Immature natural killer cell (primary cell): ENCODE results near the gene PSKH1. TPM values are rescaled to one million over a fixed set of nuclear protein-coding genes. Genes with fewer than 3 reads are reported as not detected.

Experiments used
- DNase-seq, 3 donors: peaks; one replicate each; pipeline ENCODE4 v3.0.0; 2022; ENCODE audit warnings: mixed read lengths in 1 of 3
- H3K27ac Mint-ChIP-seq, 6 donors: one replicate each; pipeline ENCODE4 v1.8.0; 2020; ENCODE audit warnings: mixed read lengths in 6 of 6, mild to moderate bottlenecking in 5 of 6, inconsistent platforms in 4 of 6, moderate library complexity in 3 of 6
- H3K27me3 Mint-ChIP-seq, 3 donors: one replicate each; pipeline ENCODE4 v1.8.0; 2020 to 2021; ENCODE audit warnings: low read depth in 3 of 3, mild to moderate bottlenecking in 3 of 3, mixed read lengths in 3 of 3, moderate library complexity in 3 of 3, inconsistent platforms in 1 of 3
- H3K36me3 Mint-ChIP-seq, 3 donors: one replicate each; pipeline ENCODE4 v1.8.0; 2020; ENCODE audit warnings: mixed read lengths in 3 of 3, inconsistent platforms in 2 of 3, mild to moderate bottlenecking in 2 of 3
- H3K4me1 Mint-ChIP-seq, 2 donors: one replicate each; pipeline ENCODE4 v1.8.0; 2020; ENCODE audit warnings: inconsistent platforms in 2 of 2, mild to moderate bottlenecking in 2 of 2, mixed read lengths in 2 of 2, moderate library complexity in 1 of 2
- H3K4me3 Mint-ChIP-seq, 5 donors: one replicate each; pipeline ENCODE4 v1.8.0; 2020; ENCODE audit warnings: mild to moderate bottlenecking in 5 of 5, mixed read lengths in 5 of 5, inconsistent platforms in 3 of 5, moderate library complexity in 3 of 5
- H3K9me3 Mint-ChIP-seq, 6 donors: one replicate each; pipeline ENCODE4 v1.8.0; 2020; ENCODE audit warnings: mild to moderate bottlenecking in 6 of 6, mixed read lengths in 6 of 6, inconsistent platforms in 4 of 6, moderate library complexity in 3 of 6
- polyA plus RNA-seq, 3 donors: library from polyadenylated mRNA; unstranded; fragments of 300-500 nt; fragmentation: Illumina TruSeq; gene quantifications; one replicate each; pipeline ENCODE4 v1.2.3, GENCODE V29; 2021

Gene PSKH1
- polyA plus RNA-seq, 3 donors from 2014 or later = 16.4 to 40.6 (median 21.7) TPM

DNA sequence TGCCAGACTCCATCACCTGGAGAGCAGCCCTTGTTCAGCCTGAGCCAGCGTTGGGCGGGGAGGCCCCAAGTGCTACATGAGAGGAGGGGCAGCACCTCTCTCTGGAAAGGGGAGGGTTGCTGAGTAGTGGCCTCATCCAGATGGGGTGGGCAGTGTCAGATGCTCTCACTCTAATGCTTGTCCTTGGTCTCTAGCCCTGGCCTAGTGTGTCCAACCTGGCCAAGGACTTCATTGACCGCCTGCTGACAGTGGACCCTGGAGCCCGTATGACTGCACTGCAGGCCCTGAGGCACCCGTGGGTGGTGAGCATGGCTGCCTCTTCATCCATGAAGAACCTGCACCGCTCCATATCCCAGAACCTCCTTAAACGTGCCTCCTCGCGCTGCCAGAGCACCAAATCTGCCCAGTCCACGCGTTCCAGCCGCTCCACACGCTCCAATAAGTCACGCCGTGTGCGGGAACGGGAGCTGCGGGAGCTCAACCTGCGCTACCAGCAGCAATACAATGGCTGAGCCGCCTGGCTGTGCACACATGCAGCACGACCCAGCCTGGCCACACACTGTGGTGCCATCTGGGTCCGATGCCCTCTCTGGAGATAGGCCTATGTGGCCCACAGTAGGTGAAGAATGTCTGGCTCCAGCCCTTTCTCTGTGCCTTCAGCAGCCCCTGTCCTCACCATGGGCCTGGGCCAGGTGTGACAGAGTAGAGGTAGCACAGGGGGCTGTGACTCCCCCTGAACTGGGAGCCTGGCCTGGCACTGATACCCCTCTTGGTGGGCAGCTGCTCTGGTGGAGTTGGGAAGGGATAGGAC, 34.3 kb downstream of the PSKH1 start:
- Mint-ChIP-seq H3K4me3 (no peak overlapping the region), H3K27ac (peak overlapping the region in 2 of 6 donors; percentile 60 to 67), H3K9me3 (no peaks in the 10 kb centered on the region), H3K4me1 (peaks cover under 1 to 2% of the 10 kb centered on the region in 2 donors), H3K36me3 (no peaks in the 10 kb centered on the region), H3K27me3 (peaks cover 0 to 2% (median 1%) of the 10 kb centered on the region in 3 donors)
- no peak for DNase-seq

DNA sequence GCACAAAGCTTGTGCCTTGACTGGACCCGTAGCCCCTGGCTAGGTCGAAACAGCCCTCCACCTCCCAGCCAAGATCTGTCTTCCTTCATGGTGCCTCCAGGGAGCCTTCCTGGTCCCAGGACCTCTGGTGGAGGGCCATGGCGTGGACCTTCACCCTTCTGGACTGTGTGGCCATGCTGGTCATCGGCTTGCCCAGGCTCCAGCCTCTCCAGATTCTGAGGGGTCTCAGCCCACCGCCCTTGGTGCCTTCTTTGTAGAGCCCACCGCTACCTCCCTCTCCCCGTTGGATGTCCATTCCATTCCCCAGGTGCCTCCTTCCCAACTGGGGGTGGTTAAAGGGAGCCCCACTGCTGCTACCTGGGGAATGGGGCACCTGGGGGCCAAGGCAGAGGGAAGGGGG, 35.1 kb downstream of the PSKH1 start:
- no peaks in the 10 kb centered on the region for H3K36me3 Mint-ChIP-seq
- H3K4me3 Mint-ChIP-seq = peak overlapping the region in 1 of 5 donors; percentile 10
- H3K4me1 Mint-ChIP-seq = peaks cover 0 to 2% of the 10 kb centered on the region in 2 donors
- peak overlapping the region in 4 of 6 donors; percentile 29 to 67 (median 62) for H3K27ac Mint-ChIP-seq
- DNase-seq = no peak
- H3K27me3 Mint-ChIP-seq = peaks cover 0 to 2% (median 1%) of the 10 kb centered on the region in 3 donors
- H3K9me3 Mint-ChIP-seq = no peaks in the 10 kb centered on the region

DNA sequence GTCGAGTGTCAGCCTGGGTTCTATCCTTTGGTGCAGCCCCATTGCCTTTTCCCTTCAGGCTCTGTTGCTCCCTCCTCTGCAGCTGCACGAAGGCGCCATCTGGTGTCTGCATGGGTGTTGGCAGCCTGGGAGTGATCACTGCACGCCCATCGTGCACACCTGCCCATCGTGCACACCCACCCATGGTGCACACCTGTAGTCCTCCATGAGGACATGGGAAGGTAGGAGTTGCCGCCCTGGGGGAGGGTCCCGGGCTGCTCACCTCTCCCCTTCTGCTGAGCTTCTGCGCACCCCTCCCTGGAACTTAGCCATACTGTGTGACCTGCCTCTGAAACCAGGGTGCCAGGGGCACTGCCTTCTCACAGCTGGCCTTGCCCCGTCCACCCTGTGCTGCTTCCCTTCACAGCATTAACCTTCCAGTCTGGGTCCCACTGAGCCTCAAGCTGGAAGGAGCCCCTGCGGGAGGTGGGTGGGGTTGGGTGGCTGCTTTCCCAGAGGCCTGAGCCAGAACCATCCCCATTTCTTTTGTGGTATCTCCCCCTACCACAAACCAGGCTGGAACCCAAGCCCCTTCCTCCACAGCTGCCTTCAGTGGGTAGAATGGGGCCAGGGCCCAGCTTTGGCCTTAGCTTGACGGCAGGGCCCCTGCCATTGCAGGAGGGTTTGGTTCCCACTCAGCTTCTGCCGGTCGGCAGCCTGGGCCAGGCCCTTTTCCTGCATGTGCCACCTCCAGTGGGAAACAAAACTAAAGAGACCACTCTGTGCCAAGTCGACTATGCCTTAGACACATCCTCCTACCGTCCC, 35.7 kb downstream of the PSKH1 start:
- H3K4me1 Mint-ChIP-seq = peaks cover 3 to 5% of the 10 kb centered on the region in 2 donors
- peak overlapping the region in 1 of 6 donors; percentile 29 for H3K27ac Mint-ChIP-seq
- no peaks in the 10 kb centered on the region for H3K36me3 Mint-ChIP-seq
- H3K27me3 Mint-ChIP-seq = peaks cover 0 to 3% (median 1%) of the 10 kb centered on the region in 3 donors
- H3K4me3 Mint-ChIP-seq = no peak overlapping the region
- H3K9me3 Mint-ChIP-seq = no peaks in the 10 kb centered on the region
- peak; percentile 47 to 65 (median 57) for DNase-seq

DNA sequence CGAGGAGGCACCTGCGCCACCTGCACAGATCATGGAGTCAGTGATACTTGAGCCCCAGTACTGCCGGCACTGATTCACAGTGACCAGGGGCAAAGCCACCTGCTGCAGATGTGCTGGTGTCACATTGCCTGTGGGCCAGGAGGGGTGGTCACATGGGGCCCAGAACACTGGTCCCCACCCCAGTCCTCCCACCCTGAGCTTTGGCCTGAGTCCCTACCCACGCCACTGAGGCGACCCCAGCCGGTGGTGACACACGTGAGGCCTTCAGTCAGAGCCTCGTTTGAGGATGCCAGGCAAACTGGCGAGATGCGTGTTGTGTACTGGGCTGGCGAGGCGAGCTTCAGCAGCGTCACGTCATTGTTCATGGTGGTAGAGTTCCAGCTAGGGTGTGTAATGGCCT, 37.1 kb downstream of the PSKH1 start:
- peaks cover 18 to 19% of the 10 kb centered on the region in 2 donors for H3K4me1 Mint-ChIP-seq
- H3K36me3 Mint-ChIP-seq = peaks cover 0 to 5% (median 4%) of the 10 kb centered on the region in 3 donors
- no peak overlapping the region for H3K4me3 Mint-ChIP-seq
- H3K9me3 Mint-ChIP-seq = no peaks in the 10 kb centered on the region
- H3K27me3 Mint-ChIP-seq = peaks cover 0 to 9% (median 3%) of the 10 kb centered on the region in 3 donors
- DNase-seq = no peak
- peak overlapping the region in 1 of 6 donors; percentile 64 for H3K27ac Mint-ChIP-seq

DNA sequence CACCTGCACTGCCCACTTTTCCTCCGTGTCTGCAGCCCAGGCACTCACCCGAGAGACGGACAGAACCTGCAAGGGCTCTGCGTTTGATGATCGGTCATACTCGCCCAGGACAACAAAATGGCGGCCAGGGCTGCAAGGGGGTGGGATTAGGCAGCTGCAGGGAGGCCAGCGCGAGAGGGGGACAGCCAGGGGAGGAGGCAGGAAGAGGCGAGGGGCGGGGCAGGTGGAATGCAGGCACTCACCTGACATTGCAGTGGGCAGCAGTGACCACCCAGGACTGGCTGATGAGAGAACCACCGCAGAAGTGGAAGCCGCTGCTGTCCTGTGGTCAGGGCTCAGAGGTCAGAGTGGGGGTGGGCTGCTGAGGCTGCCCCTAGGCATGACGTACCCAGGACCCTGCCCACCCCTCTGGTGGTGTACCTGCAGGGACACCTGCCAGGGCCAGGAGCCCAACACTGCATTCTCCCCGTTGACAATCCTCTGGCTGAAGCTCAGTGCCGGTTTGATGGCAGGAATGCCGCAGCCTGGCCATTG, 37.7 kb downstream of the PSKH1 start:
- Mint-ChIP-seq H3K36me3 (peaks cover 0 to 10% (median 9%) of the 10 kb centered on the region in 3 donors), H3K4me3 (no peak overlapping the region), H3K9me3 (no peaks in the 10 kb centered on the region), H3K27me3 (peaks cover 1 to 10% (median 4%) of the 10 kb centered on the region in 3 donors), H3K27ac (peak overlapping the region in 1 of 6 donors; percentile 64), H3K4me1 (peaks cover 23 to 24% of the 10 kb centered on the region in 2 donors)
- DNase-seq = no peak

DNA sequence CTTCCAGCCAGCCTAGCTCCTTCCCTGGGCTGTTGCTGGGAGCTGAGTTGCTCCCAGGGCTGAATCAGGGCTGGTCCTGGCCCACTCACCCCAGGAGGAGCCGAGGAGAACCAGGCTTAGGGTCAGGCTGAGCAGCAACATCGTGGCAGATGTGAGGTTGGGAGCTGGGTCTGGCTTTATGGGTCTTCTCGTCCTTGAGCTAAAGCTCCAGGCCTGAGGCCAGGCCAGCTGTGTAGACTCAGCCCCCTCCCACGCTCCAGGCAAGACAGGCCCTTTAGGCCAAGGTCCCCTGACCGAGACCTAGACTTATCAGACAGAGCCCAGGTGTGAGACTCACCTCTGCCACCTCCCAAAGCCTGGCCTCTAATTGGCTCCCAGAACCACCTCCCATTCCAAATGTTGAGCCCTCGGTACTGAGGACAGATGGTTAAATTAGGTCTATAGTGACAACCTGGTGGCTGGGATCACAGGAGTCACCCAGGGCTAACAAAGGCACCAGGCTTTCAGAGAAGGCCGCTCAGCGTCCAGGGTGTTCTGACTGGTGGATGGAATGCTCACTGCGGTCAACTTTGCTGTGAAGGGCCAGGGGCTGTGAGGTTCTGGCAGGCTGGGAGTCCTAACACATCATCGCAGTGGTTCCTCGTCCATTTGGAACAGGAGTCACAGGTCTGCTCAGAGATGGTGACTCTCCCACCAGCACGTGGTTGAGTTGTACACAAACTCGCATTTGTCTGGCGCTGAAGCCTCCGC, 38.8 kb downstream of the PSKH1 start, which contains the start of gene CTRL:
CTRL (minus strand) TSS at position 151 of the 750 bp plus-strand sequence; CDS start at position 141, 10 bp downstream.
- Mint-ChIP-seq H3K9me3 (no peaks in the 10 kb centered on the region), H3K27me3 (peaks cover 6 to 18% (median 9%) of the 10 kb centered on the region in 3 donors), H3K4me3 (no peak within 1 kb of the TSS), H3K27ac (peak within 1 kb of the TSS in 3 of 6 donors; percentile 39 to 61 (median 46)), H3K36me3 (peaks cover 0 to 15% (median 11%) of the 10 kb centered on the region in 3 donors), H3K4me1 (peaks cover 26 to 28% of the 10 kb centered on the region in 2 donors)
- no peak for DNase-seq

DNA sequence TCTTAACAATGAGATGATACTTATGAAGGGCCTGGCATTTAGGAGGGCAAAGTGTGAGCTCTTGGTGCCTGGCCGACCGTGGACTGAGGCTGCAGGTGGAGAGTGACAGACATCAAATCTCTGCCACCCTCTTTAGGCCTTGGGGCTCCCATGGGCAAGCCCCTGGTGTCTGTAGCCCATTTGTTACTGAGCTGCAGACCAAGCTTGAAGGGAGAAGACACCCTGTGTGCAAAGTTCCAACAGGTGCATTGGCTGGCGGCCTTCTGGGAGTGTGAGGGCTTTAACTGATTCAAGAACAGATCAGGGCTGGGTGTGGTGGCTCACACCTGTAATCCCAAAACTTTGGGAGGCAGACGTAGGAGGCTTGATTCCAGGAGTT, 39.4 kb downstream of the PSKH1 start:
- no peak overlapping the region for H3K4me3 Mint-ChIP-seq
- H3K4me1 Mint-ChIP-seq = peaks cover 32 to 33% of the 10 kb centered on the region in 2 donors
- peaks cover 0 to 15% (median 11%) of the 10 kb centered on the region in 3 donors for H3K36me3 Mint-ChIP-seq
- H3K27ac Mint-ChIP-seq = peak overlapping the region in 2 of 6 donors; percentile 18 to 46
- H3K9me3 Mint-ChIP-seq = no peaks in the 10 kb centered on the region
- peaks cover 6 to 18% (median 12%) of the 10 kb centered on the region in 3 donors for H3K27me3 Mint-ChIP-seq
- DNase-seq = no peak

DNA sequence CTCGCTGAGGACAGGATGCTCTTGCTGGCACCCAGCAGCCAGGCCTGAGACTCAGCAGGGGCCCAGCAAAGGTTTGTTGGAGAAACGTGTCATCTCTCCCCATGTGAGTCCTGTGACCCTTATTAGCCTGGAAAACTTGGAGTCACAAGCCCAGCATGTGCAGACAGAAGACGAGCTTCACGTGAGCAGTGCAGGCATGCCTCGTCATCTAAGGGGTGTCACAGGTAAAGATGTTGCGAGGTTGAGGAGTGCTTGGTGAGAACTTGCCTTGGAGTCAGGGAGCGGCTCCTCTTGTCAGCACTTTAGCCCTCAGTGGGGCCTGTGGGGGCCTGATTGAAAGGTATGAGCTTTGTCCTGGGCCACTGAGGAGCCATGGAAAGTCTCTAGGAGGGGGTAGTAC, 40.8 kb downstream of the PSKH1 start:
- Mint-ChIP-seq H3K9me3 (no peaks in the 10 kb centered on the region), H3K27me3 (peaks cover 6 to 18% (median 12%) of the 10 kb centered on the region in 3 donors), H3K4me3 (peak overlapping the region; percentile 6 to 50 (median 32)), H3K36me3 (peaks cover 0 to 15% (median 11%) of the 10 kb centered on the region in 3 donors), H3K27ac (peak overlapping the region; percentile 19 to 98 (median 44)), H3K4me1 (peaks cover 32 to 35% of the 10 kb centered on the region in 2 donors)
- DNase-seq = no peak

DNA sequence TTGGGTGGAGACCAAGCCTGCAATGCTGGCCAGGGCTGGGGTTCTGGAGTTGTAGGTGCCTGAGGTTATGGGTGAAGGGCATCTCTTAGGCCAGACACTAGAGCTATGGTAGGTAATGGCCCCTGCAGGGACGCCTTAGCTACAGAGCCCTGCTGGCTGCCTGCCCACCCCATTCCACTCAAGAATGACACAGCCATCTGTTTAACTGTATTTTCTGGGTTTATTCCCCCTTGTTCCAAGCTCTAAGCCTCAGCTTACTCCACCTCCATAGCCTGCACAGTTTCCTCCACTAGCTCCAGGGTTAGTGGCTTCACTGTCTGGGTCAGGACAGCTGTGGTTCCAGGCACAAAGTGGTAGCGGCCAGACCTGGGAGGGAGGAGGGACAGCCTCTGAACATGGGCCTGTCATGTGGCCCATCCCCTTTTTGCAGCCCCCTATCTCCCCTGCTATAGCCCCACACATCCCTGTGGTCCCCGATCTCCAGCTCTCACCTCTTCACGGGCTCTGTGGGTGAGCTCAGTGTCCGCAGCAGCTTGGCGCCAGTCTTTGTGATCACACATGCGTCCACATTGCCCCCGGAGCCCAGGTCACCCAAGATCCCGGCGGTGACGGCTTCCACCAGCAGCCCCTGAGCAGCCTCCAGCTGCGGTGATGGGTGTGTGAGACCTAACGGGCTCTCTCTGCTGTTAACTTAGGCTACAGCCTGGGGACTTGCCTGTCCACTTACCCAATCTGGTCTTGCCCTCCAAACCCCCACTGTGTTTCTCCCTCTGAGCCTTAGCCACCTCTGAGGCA, 41.4 kb downstream of the PSKH1 start:
- H3K27me3 Mint-ChIP-seq = peaks cover 6 to 18% (median 12%) of the 10 kb centered on the region in 3 donors
- DNase-seq = no peak
- H3K4me1 Mint-ChIP-seq = peaks cover 32 to 35% of the 10 kb centered on the region in 2 donors
- H3K36me3 Mint-ChIP-seq = peaks cover 0 to 15% (median 11%) of the 10 kb centered on the region in 3 donors
- H3K9me3 Mint-ChIP-seq = no peaks in the 10 kb centered on the region
- peak overlapping the region; percentile 24 to 99 (median 98) for H3K4me3 Mint-ChIP-seq
- peak overlapping the region; percentile 91 to 99 (median 96) for H3K27ac Mint-ChIP-seq

DNA sequence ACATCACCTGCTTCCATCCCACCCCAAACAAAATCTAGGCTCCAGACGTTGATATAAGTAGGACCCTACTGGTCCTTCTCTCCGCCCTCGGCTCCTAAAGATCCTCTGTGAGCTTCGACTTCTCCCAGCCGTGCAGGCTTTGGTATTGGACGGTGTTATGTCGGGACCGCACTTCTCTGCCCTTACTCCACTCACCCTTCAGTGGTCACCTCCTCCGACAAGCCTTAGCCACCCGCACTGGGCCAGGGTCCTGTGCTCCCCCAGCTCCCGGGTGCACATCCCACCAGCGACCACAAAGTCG, 42.0 kb downstream of the PSKH1 start:
- Mint-ChIP-seq H3K27ac (peak overlapping the region; percentile 91 to 99 (median 96)), H3K36me3 (peaks cover 0 to 15% (median 11%) of the 10 kb centered on the region in 3 donors), H3K27me3 (peaks cover 6 to 18% (median 16%) of the 10 kb centered on the region in 3 donors), H3K9me3 (no peaks in the 10 kb centered on the region), H3K4me1 (peaks cover 35 to 41% of the 10 kb centered on the region in 2 donors), H3K4me3 (peak overlapping the region; percentile 97 to 100 (median 99))
- no peak for DNase-seq

DNA sequence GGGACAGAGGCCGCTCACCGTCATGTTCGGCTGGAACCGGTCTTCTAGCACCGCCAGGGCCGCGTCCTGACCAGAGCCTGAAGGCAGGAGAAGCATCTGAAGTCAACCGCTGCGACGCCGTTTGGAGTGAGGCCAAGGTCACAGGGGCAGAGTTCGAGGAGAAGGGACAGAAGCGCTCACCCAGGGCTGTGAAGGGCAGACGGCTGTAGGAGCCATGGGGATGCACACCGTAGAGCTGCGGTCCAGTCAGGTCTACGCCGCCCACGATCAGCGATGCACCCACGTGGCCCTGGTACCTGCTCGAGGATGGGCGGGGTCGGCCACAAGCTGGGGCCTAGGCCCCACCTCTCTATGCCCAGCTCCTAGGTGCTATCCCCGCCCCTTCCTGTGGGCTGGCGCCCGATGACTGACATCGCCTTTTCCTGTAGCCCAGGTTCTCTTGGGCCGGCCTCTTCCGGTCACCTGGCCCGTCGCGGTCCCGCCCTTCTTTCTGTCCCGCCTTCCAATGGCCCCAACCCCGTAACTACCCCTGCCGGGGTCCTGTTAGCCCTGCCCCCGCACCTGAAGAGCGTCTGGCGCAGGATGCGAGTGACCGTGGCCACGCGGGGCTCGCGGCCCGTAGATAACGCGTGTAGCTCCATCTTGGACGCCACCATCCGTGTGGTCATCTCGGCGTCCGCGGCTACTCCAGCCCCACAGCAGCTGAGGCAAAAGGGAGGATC, 42.5 kb downstream of the PSKH1 start:
- peak overlapping the region; percentile 97 to 100 (median 99) for H3K4me3 Mint-ChIP-seq
- DNase-seq = peak; percentile 89 to 92 (median 91)
- peaks cover 41 to 46% of the 10 kb centered on the region in 2 donors for H3K4me1 Mint-ChIP-seq
- peaks cover 6 to 17% (median 16%) of the 10 kb centered on the region in 3 donors for H3K27me3 Mint-ChIP-seq
- no peaks in the 10 kb centered on the region for H3K9me3 Mint-ChIP-seq
- H3K27ac Mint-ChIP-seq = peak overlapping the region; percentile 91 to 99 (median 96)
- H3K36me3 Mint-ChIP-seq = peaks cover 0 to 15% (median 11%) of the 10 kb centered on the region in 3 donors
